NT2/D1 (cell line): ENCODE results near the gene PCYT2.

Experiments
- DNase-seq: peaks from one replicate; pipeline ENCODE4 v3.0.0-alpha.2; 2011; ENCODE audit warnings: low read depth, low spot score
- H3K27me3 ChIP-seq: 2 replicates; pipeline ENCODE4 v1.6.0; 2011; ENCODE audit warnings: mild to moderate bottlenecking; ENCODE audit not compliant: insufficient read length, insufficient read depth
- H3K36me3 ChIP-seq: 2 replicates; pipeline ENCODE4 v1.6.1; 2011; ENCODE audit warnings: mild to moderate bottlenecking, low read length, mixed read lengths; ENCODE audit not compliant: insufficient read depth, insufficient read length
- H3K4me1 ChIP-seq: 2 replicates; pipeline ENCODE4 v1.5.1; 2011; ENCODE audit not compliant: insufficient read depth, insufficient read length
- H3K4me3 ChIP-seq: 2 replicates; pipeline ENCODE4 v1.5.1; 2011; ENCODE audit warnings: low read depth; ENCODE audit not compliant: insufficient read length
- H3K9ac ChIP-seq: 2 replicates; pipeline ENCODE4 v1.6.0; 2011; ENCODE audit warnings: low read depth; ENCODE audit not compliant: insufficient read length
- H3K9me3 ChIP-seq: 2 replicates; pipeline ENCODE4 v1.5.1; 2011; ENCODE audit warnings: mild to moderate bottlenecking, low read length; ENCODE audit not compliant: insufficient read depth
- SUZ12 ChIP-seq: IDR thresholded peaks from 2 replicates; pipeline ENCODE4 v1.6.1; 2011; ENCODE audit not compliant: insufficient read length, insufficient read depth; ENCODE audit errors: extremely low read depth
- YY1 ChIP-seq: IDR thresholded peaks from 2 replicates; pipeline ENCODE4 v1.6.1; 2011; ENCODE audit not compliant: insufficient read length, insufficient read depth
- ZNF274 ChIP-seq: IDR thresholded peaks from 2 replicates; pipeline ENCODE4 v1.6.1; 2011; ENCODE audit warnings: mild to moderate bottlenecking, low read depth, low read length

The PCYT2 gene

DNA sequence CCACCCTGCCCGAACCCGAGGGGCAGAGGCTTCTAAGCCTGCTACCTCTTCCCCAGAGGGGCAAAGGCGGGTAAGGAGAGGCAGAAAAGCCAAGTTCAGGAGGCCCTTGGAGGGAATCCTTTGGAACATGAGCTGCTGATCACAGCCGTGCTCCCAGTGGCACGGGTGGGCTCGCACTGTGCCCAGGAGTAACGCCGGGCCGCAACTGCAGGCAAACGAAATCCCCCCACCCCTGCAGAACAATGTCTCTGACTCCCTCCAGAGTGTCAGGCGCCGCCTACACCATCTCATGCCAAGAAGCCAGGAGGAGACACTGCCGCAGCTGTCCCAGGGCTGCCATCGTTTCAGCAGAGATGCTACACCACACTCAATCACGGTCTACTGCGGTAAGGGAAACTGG lies 59.8 kb downstream of the PCYT2 start:
- peaks cover 4% of the 10 kb centered on the region for H3K4me1 ChIP-seq
- peaks cover 81% of the 10 kb centered on the region for H3K36me3 ChIP-seq
- H3K9ac ChIP-seq: no peak overlapping the region
- no peaks in the 10 kb centered on the region for H3K27me3 ChIP-seq
- no peak for TF ChIP-seq SUZ12
- TF ChIP-seq ZNF274: no peak
- no peak for TF ChIP-seq YY1
- no peaks in the 10 kb centered on the region for H3K9me3 ChIP-seq
- no peak for DNase-seq
- no peak overlapping the region for H3K4me3 ChIP-seq
